DLD1 (cell line): ENCODE measurements around the gene RBMY1J.
"Not testable (repeated sequence)": the region's sequence is repeated elsewhere in the genome, so short reads cannot be mapped to it uniquely, and the experiment has no call there.

Experiments used
- in situ Hi-C: cut with HindIII; loops from 2 replicates; pipeline ENCODE4 v1.10.0; 2017; ENCODE audit warnings: low sequenced_read_pairs

RBMY1J gene

DNA sequence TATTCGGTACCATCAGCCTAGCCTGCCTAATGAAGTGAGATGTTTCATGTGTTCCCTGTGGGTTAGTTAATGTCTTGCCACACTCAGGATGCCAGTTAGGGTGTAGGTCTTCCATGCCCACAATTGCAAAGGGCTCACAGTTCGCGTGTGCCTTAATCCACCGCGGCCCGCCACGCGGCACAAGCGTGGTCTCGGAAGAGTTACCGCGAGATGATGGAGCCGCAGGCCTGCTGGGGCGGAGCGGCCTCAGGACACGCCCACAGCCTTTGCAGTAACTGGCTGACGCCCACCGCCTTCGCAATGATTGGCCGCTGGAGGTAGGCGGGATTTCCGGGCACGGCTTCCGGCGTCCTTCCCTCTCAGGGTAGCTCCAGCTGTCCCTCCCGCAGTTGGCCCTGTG, at the start of gene RBMY1J:
Gene RBMY1J, plus strand, starts transcription at position 301 of the 400 bp plus-strand sequence. CDS start 2,038 bp downstream, outside the sequence.
- in situ Hi-C loops = not testable (repeated sequence)

DNA sequence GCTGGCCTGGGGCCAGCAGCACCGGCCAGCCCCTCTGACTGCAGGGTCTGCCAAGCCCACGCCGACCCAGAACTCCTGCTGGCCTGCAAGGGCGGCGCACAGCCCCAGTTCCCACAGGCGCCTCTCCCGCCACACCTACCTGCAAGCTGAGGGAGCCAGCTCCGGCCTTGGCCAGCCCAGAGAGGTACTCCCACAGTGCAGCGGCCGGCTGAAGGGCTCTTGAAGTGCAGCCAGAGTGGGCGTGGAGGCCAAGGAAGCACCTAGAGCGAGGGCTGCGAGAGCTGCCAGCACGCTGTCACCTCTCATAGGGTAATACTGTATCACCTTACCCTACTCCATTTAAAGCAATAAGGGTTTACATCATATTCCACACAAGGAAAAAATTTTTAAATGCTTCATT, 35.8 kb upstream of the RBMY1J start:
- in situ Hi-C loops = no loop called here

DNA sequence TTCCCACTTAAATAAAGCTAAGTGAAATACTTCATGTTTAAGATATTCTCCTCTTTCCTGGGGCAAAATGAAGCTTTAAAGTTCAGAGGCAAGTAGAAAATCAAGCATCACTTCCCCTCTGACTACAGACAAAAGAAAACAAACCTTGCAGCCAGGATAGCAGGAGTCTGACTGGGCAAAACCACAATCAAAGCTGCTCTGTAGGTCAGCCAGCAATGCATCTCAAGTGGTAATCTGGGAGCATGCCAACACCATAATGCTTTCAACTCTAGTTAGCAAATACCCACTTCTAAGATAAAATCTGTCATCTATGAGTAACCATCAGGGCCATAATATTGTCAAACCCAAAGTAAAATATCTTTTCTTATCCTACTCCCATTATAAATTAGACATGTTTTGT, 32.6 kb upstream of the RBMY1J start:
- in situ Hi-C loops = no loop called here

DNA sequence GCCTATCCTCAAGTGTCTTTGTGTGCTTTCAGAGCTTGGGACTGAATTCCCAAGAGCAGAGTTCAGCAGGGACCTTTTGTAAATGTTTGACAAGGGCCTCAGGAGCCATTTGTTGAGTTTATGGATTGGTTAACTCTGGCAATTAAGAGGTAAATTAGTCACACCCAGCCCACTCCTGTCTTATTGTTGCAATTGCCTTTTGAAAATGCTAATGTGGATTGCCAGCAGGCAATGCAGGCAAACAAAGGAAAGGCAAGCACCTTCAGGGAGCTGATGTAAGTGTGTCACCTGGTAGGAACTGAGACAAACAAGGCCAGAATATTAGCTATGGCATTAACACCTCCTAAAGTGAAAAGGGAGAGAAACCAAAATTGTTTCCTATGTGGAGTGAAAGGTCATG, 29.7 kb upstream of the RBMY1J start:
- in situ Hi-C loops = no loop called here

DNA sequence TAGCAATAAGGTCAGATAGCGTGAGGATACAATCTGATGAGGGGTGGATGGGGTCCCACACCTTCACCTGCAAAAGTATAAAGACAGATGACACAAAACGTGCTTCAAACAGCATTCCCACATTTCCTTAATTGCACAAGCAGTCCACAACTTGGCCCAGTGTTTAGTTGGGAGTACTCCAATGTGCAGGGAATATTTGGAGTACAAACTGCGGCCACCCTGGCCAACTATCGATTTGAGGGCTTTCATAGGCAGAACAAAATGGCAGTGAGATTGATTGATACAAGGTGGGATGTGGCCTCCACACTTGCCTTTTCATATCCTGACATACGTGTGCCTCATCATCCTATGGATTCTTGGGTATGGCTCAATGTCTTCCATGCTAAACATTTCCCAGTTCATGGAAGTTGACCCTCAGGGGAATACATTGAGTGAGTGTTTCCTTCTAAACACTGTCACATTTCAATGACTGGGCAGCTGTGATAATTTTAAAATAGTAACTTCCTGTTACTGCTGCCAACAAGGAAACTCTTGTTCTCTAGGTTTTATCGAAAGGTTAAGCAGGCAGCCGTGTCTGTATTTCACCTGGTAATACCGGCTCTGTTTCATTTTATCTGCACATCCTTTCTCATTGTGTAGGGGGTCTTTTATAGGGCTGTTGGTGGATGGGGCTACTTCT, 41.6 kb downstream of the RBMY1J start:
- in situ Hi-C loops = not testable (repeated sequence)

DNA sequence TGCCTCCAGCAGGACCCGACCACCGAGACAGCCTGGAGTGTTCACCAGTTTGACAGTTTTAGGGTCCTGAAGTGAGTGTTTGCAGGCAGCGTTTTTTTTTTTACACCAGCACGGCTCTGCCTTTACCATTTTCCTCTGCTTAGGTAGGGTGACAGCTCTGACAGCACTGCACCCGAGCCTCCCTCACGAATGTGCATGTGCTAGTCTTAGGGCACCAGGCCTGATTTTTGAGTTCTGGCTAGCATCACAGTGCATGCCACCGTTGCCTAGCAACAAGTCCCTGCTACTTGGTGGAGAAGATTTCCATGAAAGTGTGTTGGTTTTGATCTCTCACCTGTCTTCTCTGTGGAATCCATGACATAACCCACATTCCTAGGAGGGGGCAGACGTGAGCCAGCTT, 52.3 kb downstream of the RBMY1J start:
- in situ Hi-C loops = not testable (repeated sequence)

DNA sequence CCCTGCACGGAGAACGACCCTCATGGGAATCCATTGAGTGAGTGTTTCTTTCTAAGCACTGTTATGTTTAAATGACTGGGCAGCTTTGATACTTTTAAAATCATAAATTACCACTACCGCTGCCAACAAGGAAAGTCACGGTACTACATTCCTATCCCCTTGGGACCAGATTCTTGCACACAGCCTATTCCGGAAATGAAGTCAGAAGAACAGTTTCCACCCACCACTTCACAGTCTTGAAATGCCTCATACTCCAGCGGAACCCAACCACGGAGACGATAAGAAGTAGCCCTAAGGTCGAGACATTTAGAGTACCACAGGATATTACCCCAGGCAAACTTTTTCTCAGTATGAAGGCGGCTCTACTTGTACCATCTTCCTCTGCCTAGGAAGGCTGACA, 58.8 kb downstream of the RBMY1J start:
- in situ Hi-C loops = not testable (repeated sequence)
